Lower lobe of right lung (tissue), 2 donors: ENCODE measurements around the gene PSME1. TPM values are rescaled to one million over a fixed set of nuclear protein-coding genes. Genes with fewer than 3 reads are reported as not detected.

ENCODE experiments used
- ATAC-seq, 2 donors: fragments of 200-7000 bp; cut with Tn5 transposase; one replicate each; pipeline ENCODE4 v1.9.1; 2020 to 2022; ENCODE audit warnings: mild to moderate bottlenecking in 2 of 2, moderate library complexity in 2 of 2
- DNase-seq: peaks from one replicate; pipeline ENCODE4 v3.0.0-alpha.2; 2020
- H3K27ac ChIP-seq: fragments of 200-600 bp; one replicate; pipeline ENCODE4 v1.8.0; 2022
- H3K27me3 ChIP-seq: fragments of 200-600 bp; one replicate; pipeline ENCODE4 v1.8.0; 2022; ENCODE audit warnings: low read depth
- H3K36me3 ChIP-seq: fragments of 200-600 bp; one replicate; pipeline ENCODE4 v1.8.0; 2022; ENCODE audit warnings: mild to moderate bottlenecking
- H3K4me1 ChIP-seq: fragments of 200-600 bp; one replicate; pipeline ENCODE4 v1.8.0; 2022
- H3K4me3 ChIP-seq: fragments of 200-600 bp; one replicate; pipeline ENCODE4 v1.8.0; 2022; ENCODE audit warnings: mild to moderate bottlenecking
- H3K9me3 ChIP-seq: fragments of 200-600 bp; one replicate; pipeline ENCODE4 v1.8.0; 2022
- intact Hi-C: fragments of 100-400 bp; cut with DNase I; formaldehyde crosslinking; loops from one replicate; pipeline ENCODE4 v1.11.0; 2022
- total RNA-seq: library from RNA; stranded (reverse); fragmentation: NEBNext Ultra II Directional; extraction: Animal tissue kit (Norgen Biotek cat#: 25700); gene quantifications from one replicate; pipeline ENCODE4 v1.2.1, GENCODE V29; 2021
- TF ChIP-seq, protein P1 (sequence below): fragments of 200-600 bp; IDR thresholded peaks from one replicate; pipeline ENCODE4 v1.8.0; 2022; ENCODE audit warnings: antibody characterized with exemption, mild to moderate bottlenecking
- donor health status: DM: no; HTN: yes; CAD: no; lungs with severe emphysema.

Gene PSME1
- total RNA-seq, 1 donor from 2014 or later: 198 TPM

DNA sequence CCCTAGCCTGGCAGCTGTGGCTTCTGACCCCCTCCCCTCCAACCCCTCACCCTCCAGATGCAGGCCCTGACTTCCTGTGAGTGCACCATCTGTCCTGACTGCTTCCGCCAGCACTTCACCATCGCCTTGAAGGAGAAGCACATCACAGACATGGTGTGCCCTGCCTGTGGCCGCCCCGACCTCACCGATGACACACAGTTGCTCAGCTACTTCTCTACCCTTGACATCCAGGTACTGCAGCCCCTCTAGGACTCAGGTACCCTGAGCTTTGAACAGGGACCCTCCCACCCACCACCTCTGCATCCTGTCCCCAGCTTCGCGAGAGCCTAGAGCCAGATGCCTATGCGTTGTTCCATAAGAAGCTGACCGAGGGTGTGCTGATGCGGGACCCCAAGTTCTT is 19.1 kb downstream of the PSME1 start:
- ATAC-seq (no peak), DNase-seq (no peak)
- intact Hi-C loops: no loop called here
- Histone ChIP-seq H3K27ac (no peak overlapping the region), H3K36me3 (peaks cover 96% of the 10 kb centered on the region), H3K27me3 (no peaks in the 10 kb centered on the region), H3K4me1 (no peaks in the 10 kb centered on the region), H3K4me3 (no peak overlapping the region), H3K9me3 (no peaks in the 10 kb centered on the region)
- TF ChIP-seq, protein P1, sequence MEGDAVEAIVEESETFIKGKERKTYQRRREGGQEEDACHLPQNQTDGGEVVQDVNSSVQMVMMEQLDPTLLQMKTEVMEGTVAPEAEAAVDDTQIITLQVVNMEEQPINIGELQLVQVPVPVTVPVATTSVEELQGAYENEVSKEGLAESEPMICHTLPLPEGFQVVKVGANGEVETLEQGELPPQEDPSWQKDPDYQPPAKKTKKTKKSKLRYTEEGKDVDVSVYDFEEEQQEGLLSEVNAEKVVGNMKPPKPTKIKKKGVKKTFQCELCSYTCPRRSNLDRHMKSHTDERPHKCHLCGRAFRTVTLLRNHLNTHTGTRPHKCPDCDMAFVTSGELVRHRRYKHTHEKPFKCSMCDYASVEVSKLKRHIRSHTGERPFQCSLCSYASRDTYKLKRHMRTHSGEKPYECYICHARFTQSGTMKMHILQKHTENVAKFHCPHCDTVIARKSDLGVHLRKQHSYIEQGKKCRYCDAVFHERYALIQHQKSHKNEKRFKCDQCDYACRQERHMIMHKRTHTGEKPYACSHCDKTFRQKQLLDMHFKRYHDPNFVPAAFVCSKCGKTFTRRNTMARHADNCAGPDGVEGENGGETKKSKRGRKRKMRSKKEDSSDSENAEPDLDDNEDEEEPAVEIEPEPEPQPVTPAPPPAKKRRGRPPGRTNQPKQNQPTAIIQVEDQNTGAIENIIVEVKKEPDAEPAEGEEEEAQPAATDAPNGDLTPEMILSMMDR: no peak

- H3K4me3 ChIP-seq: no peak overlapping the region
- no peak overlapping the region for H3K27ac ChIP-seq
- TF ChIP-seq, protein P1: no peak
- H3K4me1 ChIP-seq: peaks cover 9% of the 10 kb centered on the region
- intact Hi-C loops: no loop called here
- no peak for DNase-seq
- H3K36me3 ChIP-seq: peaks cover 87% of the 10 kb centered on the region
- ATAC-seq: no peak
- H3K27me3 ChIP-seq: no peaks in the 10 kb centered on the region
- H3K9me3 ChIP-seq: no peaks in the 10 kb centered on the region
Measured at GRCh38 chr14:24156840-24157239, 20.8 kb downstream of the PSME1 start.

- Histone ChIP-seq H3K27me3 (no peaks in the 10 kb centered on the region), H3K9me3 (no peaks in the 10 kb centered on the region), H3K36me3 (peaks cover 82% of the 10 kb centered on the region), H3K27ac (no peak overlapping the region), H3K4me3 (no peak overlapping the region), H3K4me1 (peaks cover 14% of the 10 kb centered on the region)
- intact Hi-C loops: no loop called here
- DNase-seq (no peak), ATAC-seq (no peak)
- TF ChIP-seq, protein P1: no peak
Measured at GRCh38 chr14:24157331-24157730, 21.3 kb downstream of the PSME1 start.

DNA sequence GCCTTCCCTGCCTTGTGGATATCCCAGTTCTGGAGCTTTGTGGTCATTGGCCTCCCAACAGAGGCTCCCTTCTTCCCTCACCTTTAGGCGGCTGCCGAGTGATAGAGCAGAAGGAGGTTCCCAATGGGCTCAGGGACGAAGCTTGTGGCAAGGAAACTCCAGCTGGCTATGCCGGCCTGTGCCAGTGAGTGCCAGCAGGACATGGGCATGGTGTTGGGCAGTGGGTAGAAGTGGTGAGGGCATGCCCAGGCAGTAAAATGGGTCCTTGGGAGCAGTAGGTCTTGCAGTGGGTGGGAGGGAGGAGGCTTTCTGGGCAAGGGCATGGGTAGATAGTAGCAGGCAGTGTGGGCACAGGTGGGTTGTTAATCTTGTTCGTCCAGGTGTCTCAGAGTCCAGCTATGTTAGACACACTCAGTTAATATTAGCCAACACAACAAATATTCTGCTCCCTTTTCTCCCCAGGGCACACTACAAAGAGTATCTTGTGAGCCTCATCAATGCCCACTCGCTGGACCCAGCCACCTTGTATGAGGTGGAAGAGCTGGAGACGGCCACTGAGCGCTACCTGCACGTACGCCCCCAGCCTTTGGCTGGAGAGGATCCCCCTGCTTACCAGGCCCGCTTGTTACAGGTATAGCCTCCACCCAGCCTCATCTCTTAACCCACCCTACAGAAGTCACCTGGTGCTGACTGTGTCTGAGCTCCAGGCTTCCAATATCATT is 23.9 kb downstream of the PSME1 start:
- H3K36me3 ChIP-seq: peaks cover 81% of the 10 kb centered on the region
- intact Hi-C loops: no loop called here
- peak overlapping the region; percentile 97 for H3K27ac ChIP-seq
- no peak overlapping the region for H3K4me3 ChIP-seq
- TF ChIP-seq, protein P1: no peak
- peaks cover 31% of the 10 kb centered on the region for H3K4me1 ChIP-seq
- no peaks in the 10 kb centered on the region for H3K9me3 ChIP-seq
- H3K27me3 ChIP-seq: no peaks in the 10 kb centered on the region
- ATAC-seq (no peak), DNase-seq (peak; percentile 46)

GRCh38 chr14:24160499-24160849 is 24.5 kb downstream of the PSME1 start:
- TF ChIP-seq, protein P1: no peak
- H3K27me3 ChIP-seq: no peaks in the 10 kb centered on the region
- H3K4me1 ChIP-seq: peaks cover 31% of the 10 kb centered on the region
- peak overlapping the region; percentile 97 for H3K27ac ChIP-seq
- H3K4me3 ChIP-seq: no peak overlapping the region
- DNase-seq: no peak
- H3K9me3 ChIP-seq: no peaks in the 10 kb centered on the region
- ATAC-seq: no peak
- H3K36me3 ChIP-seq: peaks cover 81% of the 10 kb centered on the region
- intact Hi-C loops: no loop called here
